Brain pericyte (primary cell): ENCODE measurements around the gene ZBTB46.
"Not testable (repeated sequence)": the region's sequence is repeated elsewhere in the genome, so short reads cannot be mapped to it uniquely, and the experiment has no call there.

Experiments used
- DNase-seq: peaks from one replicate; pipeline ENCODE4 v3.0.0-alpha.2; 2012; ENCODE audit warnings: low read depth, low spot score

Gene ZBTB46

DNA sequence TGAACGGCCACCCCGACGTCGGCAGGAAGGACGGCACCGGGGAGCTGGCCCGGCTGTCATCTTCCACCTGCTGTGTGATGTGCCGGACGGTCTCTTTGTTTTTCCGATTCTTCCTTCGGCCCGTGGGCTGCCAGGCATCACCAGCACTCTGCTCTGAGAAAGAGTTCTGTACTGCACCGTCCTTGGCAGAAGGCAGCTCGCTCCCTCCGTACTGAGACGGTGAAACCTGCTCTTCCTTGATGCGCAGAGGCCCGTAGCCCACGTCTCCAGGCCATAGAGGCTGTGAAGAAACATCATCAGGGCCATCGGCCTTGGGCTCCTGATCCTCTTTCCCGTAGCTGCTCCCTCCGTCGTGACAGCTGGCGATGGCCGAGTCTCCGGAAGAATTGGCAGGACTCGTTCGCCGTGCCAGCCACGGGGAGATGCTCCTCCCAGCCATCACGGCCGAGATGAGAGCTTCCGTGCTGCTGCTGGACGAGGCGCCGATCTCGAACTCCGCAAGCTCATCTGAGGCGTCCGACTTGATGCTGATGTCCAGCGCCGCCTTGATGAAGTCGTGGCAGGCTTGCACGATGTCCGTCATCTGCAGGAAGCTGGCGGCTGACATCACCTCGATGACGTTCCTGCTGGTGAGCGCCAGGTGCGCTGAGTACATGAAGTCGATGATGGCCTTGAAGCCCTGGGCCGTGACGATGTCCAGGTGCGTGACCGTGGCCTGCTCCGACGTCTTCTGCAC is 41.1 kb downstream of the ZBTB46 start:
- DNase-seq, result no peak

DNA sequence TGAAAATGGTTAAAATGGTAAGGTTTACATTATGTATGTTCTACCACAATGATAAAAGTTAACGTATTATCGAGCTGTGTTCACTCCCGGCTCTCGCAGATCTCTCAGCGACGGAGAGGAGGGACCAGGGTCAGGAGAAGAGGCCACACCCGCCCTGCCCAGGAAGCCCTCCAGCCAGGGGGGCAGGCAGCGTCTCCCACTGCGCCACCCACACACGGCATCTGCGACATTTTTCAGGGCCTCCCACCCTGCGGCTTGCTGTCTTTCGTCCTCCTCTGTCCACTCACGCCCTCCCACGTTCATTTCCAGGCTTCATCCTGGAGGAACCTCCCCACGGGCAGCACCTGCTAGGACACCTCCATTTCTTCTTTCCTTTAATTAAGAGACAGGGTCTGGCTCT is 43.3 kb downstream of the ZBTB46 start:
- no peak for DNase-seq

DNA sequence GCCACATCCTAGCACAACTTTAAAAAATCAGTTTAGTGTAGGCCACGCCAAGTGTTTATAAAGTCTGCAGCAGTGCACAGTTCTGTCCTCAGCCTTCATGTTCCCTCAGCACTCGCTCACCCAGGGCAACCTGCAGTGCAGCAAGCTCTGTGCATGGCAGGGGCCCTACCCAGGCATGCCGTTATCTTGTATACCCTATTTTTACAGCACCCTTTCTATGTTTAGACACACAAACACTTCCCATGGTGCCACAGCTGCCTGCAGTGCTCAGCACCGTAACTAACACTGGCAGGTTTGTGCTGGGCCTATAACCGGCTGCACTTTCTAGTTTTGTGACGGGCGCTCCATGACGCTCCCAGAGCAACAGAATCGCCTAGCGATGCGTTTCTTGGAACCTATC is 43.8 kb downstream of the ZBTB46 start:
- no peak for DNase-seq

DNA sequence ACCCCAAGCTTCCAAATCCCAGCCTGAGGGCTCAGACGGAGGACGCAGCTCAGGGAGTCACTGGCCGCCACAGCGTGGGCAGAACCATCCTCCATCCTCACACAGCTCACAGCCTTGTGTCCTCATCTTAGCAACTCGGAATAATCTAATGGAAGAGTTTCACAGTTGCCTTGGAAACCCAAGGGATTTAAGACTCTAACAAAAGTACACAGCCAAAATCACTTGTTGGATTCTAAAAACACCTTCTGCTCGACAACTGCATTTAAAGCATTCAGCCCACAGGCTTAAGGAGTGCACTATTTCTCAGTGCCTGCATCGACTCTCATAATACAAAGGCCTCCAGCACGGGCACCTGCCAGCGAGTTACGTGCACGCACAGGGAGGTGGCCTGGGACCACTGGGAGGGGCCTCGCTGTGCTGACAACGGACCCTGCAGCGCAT is 45.4 kb downstream of the ZBTB46 start:
- no peak for DNase-seq

DNA sequence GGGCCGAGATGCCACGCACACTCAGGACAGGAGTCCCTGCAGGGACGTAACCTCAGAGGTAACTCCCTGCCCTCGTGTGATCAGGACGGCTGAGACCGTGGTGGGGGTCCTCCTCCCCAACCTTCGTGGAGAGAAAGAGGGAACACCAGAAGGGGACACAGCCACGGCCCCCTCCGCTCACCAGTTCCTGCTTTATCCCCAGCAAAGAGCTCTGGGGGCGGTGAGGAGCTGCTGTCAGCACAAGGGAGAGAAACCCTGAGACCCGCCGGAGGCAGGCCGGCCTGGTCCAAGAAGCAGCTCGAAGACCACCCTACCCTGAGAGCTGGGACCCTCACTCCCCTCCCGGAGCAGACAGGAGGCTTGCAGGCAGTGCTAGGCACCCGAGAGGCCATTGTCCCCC is 47.1 kb downstream of the ZBTB46 start:
- DNase-seq, result no peak

GRCh38 chr20:63782521-63782971 is 48.5 kb downstream of the ZBTB46 start:
- DNase-seq, result no peak

DNA sequence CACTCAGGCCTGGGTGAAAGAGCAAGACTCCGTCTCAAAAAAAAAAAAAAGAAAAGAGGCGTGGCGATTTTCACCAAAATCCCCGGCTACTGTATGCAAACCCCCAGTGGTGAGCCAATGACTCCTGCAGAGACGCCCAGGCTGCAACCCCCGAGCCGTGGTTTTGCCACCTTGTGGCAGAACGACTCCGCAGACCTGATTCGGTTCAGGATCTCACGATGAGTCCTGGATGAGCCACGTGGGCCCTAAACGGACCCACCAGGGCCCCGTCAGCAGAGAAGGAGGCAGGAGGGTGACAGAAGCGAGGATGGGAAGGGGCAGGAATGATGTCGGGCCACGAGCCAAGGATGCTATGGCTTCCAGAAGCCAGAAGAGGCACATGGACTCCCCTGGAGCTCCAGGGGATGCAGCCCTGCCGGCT is 49.0 kb downstream of the ZBTB46 start:
- no peak for DNase-seq

- DNase-seq, result no peak
These were observed 49.9 kb downstream of the ZBTB46 start for GRCh38 chr20:63781181-63781580.

DNA sequence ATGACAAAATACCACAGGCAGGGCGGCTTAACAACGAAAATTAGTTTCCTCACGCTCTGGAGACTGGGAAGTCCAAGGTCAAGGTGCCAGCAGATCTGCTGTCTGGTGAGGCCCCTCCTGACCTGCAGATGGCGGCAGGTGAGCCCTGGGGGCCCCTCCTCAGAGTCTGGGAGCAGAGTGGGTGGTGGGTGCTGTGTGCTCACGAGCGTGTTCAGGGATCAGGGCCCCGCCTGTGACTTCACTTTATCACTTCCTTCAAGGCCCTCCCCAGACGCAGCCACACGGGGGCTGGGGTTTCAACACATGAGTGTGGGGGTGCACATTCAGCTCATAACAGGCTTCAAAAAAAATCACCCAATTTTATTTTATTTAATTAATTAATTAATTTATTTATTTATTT is 52.2 kb downstream of the ZBTB46 start:
- DNase-seq, result no peak

DNA sequence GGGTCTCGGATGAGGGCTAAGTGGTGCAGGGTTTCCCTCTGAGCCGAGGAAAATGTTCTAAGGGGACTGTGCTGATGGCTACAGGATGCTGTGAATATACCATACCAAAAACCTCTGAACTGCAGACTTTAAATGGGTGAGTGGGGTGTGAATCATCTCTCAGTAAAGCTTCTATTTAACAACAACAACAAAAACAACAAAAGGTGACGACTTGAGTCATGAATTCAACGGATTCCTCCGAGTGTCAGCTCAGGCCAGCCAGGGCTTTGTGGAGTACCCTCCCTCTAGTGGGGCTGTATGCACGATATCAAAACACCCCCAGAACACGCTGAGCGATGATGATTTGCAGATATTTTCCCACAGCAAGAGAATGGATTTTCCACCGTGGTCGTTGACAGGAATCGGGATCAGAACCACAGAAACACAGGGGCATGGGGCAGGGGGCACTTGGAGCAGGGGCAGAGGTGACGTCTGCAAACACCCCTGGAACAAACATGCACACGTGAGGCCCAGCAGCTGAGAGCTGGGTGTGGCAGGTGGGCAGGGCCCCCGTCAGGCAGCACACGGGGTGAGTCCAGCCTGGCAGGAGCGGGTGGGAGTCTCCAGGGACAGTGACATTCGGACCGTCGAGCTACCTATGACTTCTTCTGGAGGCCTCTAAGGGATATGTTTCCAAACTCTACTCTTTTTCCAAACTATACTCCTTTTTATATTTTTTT is 52.9 kb downstream of the ZBTB46 start:
- DNase-seq, result no peak

DNA sequence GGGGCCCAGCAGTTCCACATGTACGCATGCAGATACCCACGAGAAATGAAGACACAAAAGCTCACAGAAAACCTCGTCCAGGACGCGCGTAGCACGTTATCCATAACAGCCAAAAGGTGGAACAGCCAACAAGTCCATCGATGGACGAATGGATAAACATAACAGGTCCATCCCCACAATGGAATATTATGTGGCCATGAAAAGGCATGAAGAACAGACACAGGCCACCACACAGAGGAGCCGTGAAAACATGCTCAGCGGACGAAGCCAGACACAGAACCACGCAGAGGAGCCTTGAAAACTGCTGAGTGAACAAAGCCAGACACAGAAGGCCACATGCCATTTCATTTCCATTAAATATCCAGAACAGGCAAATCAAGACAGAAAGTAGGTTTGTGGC is 53.5 kb downstream of the ZBTB46 start:
- DNase-seq, result no peak

GRCh38 chr20:63776875-63777274 is 54.2 kb downstream of the ZBTB46 start:
- not testable (repeated sequence) for DNase-seq

DNA sequence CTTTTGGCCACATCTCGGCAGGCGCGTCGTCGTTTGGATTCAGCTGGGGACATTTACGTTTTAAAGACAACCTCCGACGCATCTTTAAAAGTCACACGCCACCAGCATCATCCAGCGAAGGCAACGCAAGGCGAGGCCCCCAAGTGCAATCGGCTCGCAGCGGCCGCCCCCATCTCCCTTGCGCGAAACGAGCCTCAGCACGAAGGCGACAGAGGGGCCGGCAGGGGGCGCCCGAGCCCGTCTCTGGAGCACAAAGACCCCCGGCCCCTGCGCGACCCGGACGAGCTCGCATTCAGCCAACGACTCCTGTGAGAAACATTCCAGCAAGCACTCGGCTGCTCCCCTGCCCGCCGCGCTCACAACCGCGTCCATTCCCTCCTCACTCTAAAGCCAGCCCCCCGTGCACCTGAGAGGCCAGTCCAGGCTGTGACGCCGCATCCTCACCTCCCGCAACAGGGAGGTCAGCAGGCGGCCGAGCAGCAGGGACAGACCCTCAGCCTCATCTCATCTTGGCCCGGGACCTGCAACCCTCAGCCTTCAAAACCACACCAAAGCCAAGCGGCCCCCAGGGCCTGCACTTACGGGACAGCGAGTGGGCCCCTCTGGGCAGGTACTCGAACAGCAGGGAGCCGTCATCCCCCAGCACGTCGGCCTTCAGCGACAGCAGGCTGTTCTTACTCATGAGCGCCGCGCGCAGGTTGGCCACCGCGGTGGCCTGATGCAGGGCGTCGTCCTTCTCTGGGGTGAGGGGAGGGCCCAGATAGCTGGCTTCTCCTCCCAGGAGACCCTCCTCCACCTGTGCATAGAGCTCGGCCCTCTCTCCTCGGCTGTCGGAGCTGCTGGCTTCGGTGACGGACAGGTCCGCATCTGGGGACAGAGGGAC is 55.7 kb downstream of the ZBTB46 start:
- DNase-seq, result no peak

GRCh38 chr20:63774306-63774705 is 56.8 kb downstream of the ZBTB46 start:
- peak; percentile 77 for DNase-seq

GRCh38 chr20:63773571-63774241 is 57.4 kb downstream of the ZBTB46 start:
- DNase-seq, result no peak

DNA sequence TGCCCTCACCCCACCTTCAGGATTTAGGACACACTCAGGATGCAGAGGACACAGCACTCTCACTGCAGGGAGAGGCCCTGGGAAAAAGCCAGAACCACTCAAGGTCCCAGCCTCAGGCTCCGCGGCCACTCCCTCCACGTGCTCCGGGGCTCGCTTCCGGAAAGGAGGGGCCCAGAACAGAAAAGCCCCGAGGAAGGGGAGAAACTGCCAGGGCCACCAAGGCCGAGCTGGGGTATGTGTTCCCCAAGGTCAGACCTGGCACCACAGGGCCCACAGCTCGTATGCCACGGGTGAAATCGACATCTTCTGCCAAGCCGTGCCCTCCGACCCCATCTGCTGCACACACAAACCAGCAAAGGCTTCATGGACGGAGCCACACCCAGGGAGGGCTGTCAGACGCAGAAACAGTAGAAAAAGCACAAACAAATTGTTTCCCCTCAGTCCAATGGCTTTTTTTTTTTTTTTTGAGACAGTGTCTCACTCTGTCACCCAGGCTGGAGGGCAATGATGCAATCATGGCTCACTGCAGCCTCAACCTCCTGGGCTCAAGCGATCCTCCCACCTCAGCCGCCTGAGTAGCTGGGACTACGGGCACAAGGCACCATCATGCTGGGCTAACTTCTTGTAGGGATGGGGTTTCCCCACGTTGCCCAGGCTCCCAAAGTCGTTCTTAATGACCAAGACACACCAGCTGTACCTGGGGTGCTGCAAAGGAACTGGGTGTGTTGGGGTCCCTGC is 58.1 kb downstream of the ZBTB46 start:
- DNase-seq, result no peak

DNA sequence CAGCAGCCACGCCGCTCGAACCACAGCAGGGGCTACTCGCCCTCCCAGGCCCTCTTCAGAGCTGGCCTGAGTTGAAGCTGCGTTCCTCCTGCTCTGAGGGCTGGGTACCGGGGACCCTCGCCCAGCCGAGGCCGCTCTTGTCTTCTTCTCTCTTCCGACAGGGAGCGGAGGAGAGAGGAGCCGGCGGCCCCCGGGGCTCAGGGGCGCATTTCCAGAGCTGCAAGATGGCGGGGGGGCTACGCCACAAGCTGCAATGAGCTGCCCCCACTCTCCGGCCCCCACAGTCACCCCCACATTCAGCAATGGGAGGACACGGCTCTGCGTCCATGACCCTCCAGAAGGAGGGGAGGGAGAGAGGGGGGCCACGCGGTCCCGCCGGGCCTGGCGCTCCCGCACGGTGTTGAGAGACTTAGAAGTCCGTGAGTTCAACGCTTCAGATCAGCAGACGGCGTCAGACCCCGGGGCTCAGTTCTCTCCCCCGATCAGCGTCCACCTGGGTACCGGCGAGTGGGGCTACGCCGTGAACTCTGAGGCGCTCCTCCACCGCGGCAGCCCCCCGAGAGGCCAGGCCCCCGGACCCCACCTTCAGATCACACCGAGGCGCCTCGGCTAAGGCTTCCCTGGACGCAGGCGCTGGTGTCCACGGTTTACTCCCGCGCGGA is 59.9 kb downstream of the ZBTB46 start:
- no peak for DNase-seq

- DNase-seq, result no peak
These were observed 61.1 kb downstream of the ZBTB46 start for GRCh38 chr20:63769891-63770474.

DNA sequence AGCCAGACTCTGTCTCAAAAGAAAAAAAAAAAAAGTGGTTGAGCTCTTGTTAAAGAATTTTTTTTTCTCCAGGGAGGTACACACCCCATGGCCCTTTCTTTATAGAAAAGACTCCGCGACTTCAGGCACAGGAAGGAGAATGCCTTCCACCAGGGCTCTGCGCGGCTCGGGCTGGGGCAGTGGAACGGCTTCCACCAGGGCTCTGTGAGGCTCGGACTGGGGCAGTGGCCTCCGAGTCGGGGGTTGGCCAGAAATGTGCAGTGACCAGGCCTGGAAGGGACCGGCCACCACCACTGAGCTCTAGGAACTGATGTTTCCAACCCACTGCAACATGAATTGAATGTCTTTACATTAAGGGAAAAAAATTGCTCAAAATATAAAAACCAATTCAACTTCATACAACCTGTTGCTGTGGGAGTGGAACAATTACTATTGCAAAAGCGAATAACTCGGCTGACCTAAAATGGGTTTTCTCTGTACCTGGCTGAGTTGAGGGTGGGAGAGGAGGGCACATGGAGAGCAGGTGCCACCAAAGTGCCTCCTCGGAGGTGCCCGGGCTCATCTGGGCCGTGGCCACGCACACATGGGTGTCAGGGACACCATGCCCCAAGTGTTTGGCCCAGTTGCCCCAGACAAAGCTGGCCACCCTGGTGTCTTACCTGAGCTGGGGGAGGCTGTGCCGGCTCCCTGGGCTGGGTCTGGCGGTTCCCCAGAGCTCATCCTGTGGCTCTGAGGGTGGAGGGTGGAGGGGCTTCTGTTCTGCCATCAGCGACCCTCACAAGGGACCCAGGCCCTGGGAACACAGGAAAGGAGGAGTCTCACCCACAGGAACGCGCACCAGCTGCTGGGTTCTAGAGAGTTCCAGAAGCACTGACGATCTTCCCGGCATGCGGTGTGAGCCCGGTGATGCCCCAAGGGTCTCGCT is 62.2 kb downstream of the ZBTB46 start:
- no peak for DNase-seq
